ENCODE data around the gene UTS2.

- TF ChIP-seq, protein P1, sequence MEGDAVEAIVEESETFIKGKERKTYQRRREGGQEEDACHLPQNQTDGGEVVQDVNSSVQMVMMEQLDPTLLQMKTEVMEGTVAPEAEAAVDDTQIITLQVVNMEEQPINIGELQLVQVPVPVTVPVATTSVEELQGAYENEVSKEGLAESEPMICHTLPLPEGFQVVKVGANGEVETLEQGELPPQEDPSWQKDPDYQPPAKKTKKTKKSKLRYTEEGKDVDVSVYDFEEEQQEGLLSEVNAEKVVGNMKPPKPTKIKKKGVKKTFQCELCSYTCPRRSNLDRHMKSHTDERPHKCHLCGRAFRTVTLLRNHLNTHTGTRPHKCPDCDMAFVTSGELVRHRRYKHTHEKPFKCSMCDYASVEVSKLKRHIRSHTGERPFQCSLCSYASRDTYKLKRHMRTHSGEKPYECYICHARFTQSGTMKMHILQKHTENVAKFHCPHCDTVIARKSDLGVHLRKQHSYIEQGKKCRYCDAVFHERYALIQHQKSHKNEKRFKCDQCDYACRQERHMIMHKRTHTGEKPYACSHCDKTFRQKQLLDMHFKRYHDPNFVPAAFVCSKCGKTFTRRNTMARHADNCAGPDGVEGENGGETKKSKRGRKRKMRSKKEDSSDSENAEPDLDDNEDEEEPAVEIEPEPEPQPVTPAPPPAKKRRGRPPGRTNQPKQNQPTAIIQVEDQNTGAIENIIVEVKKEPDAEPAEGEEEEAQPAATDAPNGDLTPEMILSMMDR (IDR thresholded peaks at IDR 0.05) = no peak
- TF ChIP-seq POLR2AphosphoS5 (IDR thresholded peaks at IDR 0.05; ENCODE audit: low read depth, low read length) = no peak
- TF ChIP-seq REST (IDR thresholded peaks at IDR 0.05; ENCODE audit: insufficient read depth in 1 of 2, low read depth in 2 of 2, low read length in 1 of 2) = no peak
- TF ChIP-seq SIN3A (IDR thresholded peaks at IDR 0.05; ENCODE audit: borderline replicate concordance, insufficient read depth, low read depth, low read length) = no peak
- TF ChIP-seq TCF7L2 (IDR thresholded peaks at IDR 0.05; ENCODE audit: low read depth, low read length) = no peak
These were observed 43.1 kb downstream of the UTS2 start for GRCh38 chr1:7809742-7810141.

Measured in Panc1 (cell line).